PFSK-1 (cell line): ENCODE measurements around the gene ZNF207.

Experiments
- FOXP2 ChIP-seq: optimal IDR thresholded peaks from 2 replicates; pipeline ENCODE3; 2011; ENCODE audit warnings: borderline replicate concordance, control low read depth, inconsistent platforms; ENCODE audit not compliant: insufficient read depth; ENCODE audit errors: extremely low read length, extremely low read depth
- POLR2AphosphoS5 ChIP-seq: IDR thresholded peaks from 2 replicates; pipeline ENCODE4 v1.6.1; 2012; ENCODE audit warnings: low read depth, mild to moderate bottlenecking, control low read depth, low read length, moderate library complexity
- REST ChIP-seq, 2 experiments: IDR thresholded peaks; 2 replicates each; pipeline versions ENCODE4 v1.6.1 to v1.8.0; 2011 to 2012; ENCODE audit warnings: low read depth in 2 of 2, low read length in 2 of 2, control low read depth in 1 of 2, inconsistent platforms in 1 of 2, mild to moderate bottlenecking in 1 of 2, moderate library complexity in 1 of 2; ENCODE audit not compliant: insufficient read depth in 1 of 2
- SIN3A ChIP-seq: IDR thresholded peaks from 2 replicates; pipeline ENCODE4 v1.6.1; 2012; ENCODE audit warnings: mild to moderate bottlenecking, low read length, moderate library complexity, borderline replicate concordance; ENCODE audit not compliant: insufficient read depth
- TAF1 ChIP-seq: IDR thresholded peaks from 2 replicates; pipeline ENCODE4 v1.6.1; 2012; ENCODE audit warnings: low read length, control low read depth, borderline replicate concordance; ENCODE audit not compliant: insufficient read depth

- TF ChIP-seq POLR2AphosphoS5, result no peak
- no peak for TF ChIP-seq TAF1
- TF ChIP-seq REST (IDR thresholded peaks at IDR 0.05; ENCODE audit: insufficient read depth in 1 of 2, low read depth in 2 of 2, low read length in 2 of 2), result no peak
- TF ChIP-seq SIN3A, result no peak
- TF ChIP-seq FOXP2, result no peak
These were observed 16.8 kb upstream of the ZNF207 start for GRCh38 chr17:32333187-32333586.
